ENCODE measurements around the gene LHFPL6.

The LHFPL6 gene

GRCh38 chr13:39602277-39602613 lies 748 bp downstream of the LHFPL6 start:
- no peak for TF ChIP-seq CTCF (IDR thresholded peaks at IDR 0.05)

DNA sequence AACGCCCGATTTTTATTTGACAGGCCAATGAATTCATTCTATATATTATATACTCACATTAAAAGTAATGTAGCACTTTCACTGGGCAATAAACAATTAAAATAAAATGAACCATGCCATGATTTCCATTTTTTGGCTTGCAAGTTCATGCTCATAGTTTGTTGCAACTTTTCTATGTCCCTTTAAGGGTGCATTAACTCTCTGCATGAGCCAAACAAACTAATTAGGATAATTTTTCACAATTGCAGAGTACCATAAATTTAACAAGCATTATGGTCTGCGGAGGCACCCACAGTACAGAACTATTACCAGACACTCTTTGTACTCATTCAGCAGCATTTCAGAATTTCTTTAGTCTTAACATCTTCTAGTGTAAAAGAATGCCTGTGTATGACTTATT lies 1.4 kb downstream of the LHFPL6 start:
- no peak for TF ChIP-seq CTCF (IDR thresholded peaks at IDR 0.05)

DNA sequence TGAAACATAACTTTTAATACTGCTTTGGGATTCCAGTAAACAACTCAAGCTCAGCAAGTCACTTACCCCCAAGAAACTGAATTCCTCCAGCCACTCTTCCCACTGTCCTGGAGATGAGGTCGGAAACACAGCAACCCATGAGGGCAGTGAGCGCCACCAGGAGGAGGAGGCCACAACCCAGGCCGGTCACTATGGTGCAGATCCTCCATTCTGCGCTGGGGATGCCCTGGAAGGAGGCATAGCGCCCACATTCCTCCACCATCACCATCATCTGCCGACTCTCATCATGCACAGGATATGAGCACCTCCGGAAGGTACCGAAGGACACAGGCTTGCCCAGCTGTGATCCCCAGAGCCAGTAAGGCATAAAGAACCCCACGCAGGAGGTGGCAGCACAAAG lies 2.2 kb downstream of the LHFPL6 start:
- no peak for TF ChIP-seq CTCF (IDR thresholded peaks at IDR 0.05)

GRCh38 chr13:39599842-39600241 lies 3.2 kb downstream of the LHFPL6 start:
- TF ChIP-seq CTCF (IDR thresholded peaks at IDR 0.05), result no peak

DNA sequence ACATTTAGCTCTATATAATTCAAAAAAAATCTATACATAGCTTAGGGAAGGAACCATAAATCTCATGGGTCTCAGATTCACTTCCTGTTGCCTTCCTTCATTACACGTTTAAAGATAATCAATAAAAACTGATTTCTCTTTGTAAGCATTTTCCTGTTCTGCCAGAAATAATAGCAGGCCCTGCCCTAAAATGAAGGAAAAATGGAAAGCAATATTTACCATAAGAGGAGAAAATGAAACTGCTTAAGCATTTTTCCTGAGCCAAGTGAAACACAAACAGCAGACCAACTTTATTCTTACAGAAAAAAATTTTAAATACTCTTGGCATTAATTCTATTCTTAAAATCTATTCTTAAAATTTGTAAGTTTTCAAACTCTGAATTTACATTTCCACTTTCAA lies 4.0 kb downstream of the LHFPL6 start:
- TF ChIP-seq CTCF (IDR thresholded peaks at IDR 0.05), result no peak

DNA sequence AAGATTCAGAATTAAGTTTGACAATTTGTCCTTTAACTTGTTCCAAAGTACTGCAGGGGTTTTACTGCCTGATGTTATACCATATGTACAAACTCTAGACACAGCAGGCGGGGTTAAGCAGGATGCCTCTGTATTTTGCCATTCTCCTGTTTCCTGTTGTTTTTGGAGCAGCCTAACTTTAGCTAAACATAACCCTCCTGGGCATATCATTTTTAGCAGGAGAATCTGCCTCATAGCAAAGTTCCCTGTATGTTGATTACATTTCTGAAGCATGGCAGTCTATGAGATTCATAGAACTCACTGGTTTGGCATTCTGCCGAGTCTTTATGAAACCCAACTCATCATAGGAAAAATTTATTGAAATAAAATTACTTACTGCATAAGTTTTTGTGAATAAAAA lies 5.2 kb downstream of the LHFPL6 start:
- TF ChIP-seq CTCF (IDR thresholded peaks at IDR 0.05), result no peak

DNA sequence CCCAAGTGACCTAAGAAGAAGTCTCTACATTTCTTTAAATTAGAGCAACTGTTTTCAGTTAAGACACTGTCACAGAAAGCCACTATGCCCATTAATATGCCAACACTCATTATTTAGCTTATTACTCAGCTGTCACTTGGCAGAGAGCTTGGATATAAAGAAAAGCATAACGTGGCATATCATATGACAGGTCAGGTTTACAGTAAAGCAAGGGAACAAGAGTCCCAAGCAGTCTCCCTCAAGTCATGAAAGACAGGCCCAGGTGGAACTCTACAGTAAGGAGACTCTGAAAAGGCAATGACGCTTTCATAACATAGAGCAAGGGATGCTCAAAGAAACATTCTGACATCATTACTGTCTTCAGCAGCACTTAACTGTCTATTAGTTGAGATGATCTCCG lies 6.3 kb downstream of the LHFPL6 start:
- no peak for TF ChIP-seq CTCF (IDR thresholded peaks at IDR 0.05)

DNA sequence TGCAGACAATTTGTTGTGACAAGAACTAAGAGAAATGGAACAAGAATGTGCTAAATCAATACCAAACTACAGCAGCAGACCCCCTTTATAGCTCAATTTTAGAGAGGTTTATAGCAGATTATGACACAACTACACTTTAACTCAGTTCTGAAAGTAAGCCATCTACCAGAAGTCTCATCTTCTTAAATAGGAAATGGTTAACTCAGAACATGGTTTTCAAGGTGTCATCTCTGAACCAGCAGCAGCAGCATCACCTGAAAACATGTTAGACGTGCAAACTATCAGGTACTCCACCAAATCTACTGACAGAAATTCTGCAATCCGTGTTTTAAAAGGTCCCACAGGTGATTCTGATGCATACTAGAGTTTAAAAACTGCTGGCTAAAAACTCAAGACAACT lies 6.8 kb downstream of the LHFPL6 start:
- no peak for TF ChIP-seq CTCF (IDR thresholded peaks at IDR 0.05)
